C4-2B (cell line): ENCODE results near the gene BRD1.

ENCODE experiments used
- H3K27ac ChIP-seq: fragments of 450-650 bp; 2 replicates; pipeline ENCODE4 v1.5.1; 2017
- CTCF ChIP-seq: fragments of 450-650 bp; conservative IDR thresholded peaks from 2 replicates; pipeline ENCODE4 v1.5.1; 2017; ENCODE audit warnings: mild to moderate bottlenecking
- ZFX ChIP-seq: fragments of 450-650 bp; IDR thresholded peaks from 2 replicates; pipeline ENCODE4 v1.6.1; 2017

Gene BRD1

DNA sequence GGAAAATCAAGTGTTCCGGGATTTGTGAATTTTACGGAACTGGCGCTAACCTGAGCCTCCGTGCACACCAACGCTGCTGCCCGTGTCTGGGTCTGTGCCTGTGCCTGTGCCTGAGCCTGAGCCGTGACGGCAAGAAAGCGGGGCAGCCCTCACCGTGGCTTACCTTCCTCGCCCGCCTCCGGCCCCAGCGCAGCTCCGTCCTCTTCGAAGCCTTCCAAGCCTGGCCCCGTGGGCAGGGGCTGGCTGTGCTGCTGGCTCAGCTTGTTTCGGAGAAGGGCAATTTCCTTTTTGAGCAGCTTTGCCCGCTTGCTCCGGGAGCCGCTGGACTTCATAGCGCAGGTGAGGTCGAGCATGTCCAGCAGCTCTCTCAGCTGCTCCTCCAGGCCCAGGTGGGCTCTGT, 33.8 kb downstream of the BRD1 start:
- TF ChIP-seq CTCF (no peak), ZFX (no peak)

DNA sequence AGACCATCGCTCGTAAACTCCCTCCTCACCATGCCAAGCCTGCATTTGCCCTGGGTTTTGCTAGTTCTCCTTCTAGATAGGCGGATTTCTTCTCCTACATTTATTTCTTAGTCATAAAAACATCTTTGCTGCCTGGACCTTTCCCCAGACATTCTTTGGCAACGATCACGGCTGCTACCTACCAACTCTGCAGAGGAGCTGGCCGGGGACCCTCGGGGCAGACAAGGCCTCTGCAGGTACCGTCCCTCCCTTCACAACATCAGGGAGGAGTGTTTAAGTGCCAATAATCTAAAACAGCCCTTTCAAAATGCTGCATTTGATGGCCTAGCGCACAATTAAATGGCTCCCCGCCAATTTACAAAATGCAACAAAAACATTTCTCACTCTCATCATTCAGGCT, 34.4 kb downstream of the BRD1 start:
- TF ChIP-seq CTCF (no peak), ZFX (no peak)
- no peak overlapping the region for H3K27ac ChIP-seq

More for the DNA sequence above, 33.8 kb downstream of the BRD1 start:
- H3K27ac ChIP-seq, result no peak overlapping the region

DNA sequence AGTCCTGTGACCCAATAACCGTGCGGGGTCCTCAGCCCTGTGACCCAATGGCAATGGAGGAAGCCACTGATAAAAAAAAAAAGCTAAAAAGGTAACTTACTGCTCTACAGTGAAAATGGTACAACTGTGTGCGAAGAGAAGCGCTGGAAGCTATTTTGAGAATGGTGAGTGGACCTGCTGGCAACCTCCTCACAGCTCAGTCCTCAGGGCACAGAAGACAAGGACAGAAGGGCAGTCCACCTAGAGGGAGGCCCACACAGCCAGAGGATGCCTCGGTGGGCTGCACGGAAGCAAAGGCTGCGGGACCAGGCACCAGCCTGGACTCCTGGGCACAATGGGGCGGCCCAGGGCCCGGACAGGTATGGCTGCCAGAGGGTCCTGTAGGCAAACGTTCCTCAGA, 35.6 kb downstream of the BRD1 start:
- TF ChIP-seq CTCF (no peak), ZFX (no peak)
- H3K27ac ChIP-seq, result no peak overlapping the region

GRCh38 chr22:49791682-49792081, 36.0 kb downstream of the BRD1 start:
- H3K27ac ChIP-seq, result no peak overlapping the region
- TF ChIP-seq ZFX (no peak), CTCF (no peak)

DNA sequence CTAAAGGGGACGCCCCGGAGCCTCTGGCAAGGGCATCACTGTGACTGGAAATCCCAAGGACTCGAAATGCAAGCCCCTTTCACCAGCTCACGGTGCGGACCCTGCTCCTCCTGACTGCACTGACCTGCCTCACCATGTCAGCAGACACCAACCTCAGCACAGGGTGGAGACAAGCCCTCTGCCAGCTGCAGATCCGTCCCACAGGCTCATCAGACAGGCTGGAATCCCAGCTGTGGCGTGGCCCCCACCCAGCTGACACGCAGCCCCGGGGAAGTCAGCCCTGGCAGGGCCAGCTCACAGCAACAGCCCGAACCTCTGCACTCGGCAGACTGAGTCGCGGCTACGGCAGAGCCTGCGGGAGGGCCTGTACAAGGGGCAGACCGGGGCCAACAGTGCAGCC, 36.8 kb downstream of the BRD1 start:
- H3K27ac ChIP-seq, result no peak overlapping the region

GRCh38 chr22:49789289-49790141, 38.2 kb downstream of the BRD1 start:
- TF ChIP-seq CTCF (no peak), ZFX (no peak)
- no peak overlapping the region for H3K27ac ChIP-seq

More for the DNA sequence above, 36.8 kb downstream of the BRD1 start:
- TF ChIP-seq ZFX, result no peak
- TF ChIP-seq CTCF, result no peak

DNA sequence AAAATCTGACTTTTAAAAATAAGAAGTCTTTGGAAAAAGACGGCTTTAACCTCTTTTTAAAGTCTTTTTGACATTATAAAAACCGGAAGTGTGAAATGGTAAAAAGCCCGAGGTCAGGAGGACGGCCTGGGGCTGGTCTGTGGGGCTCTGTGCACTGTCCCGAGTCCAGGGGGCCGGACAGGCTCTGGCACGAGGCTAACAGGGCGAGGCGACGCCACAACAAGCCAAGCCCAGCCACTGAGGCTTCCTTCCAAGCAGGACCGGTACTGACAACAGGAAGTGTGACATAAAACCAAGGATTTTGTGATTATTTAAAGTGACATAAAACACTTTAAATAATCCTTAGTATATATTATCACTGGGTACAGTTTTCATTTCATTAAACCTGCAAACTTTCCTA, 39.2 kb downstream of the BRD1 start:
- no peak overlapping the region for H3K27ac ChIP-seq
- TF ChIP-seq CTCF (no peak), ZFX (no peak)
